GM21619 (cell line): ENCODE results near the gene PCDHGA3.
"Not testable (repeated sequence)": the region's sequence is repeated elsewhere in the genome, so short reads cannot be mapped to it uniquely, and the experiment has no call there.

Experiments used
- ATAC-seq: cut with Tn5 transposase; IDR thresholded peaks from one replicate; pipeline ENCODE4 v1.9.1; 2021; ENCODE audit not compliant: unreplicated experiment

PCDHGA3 gene

DNA sequence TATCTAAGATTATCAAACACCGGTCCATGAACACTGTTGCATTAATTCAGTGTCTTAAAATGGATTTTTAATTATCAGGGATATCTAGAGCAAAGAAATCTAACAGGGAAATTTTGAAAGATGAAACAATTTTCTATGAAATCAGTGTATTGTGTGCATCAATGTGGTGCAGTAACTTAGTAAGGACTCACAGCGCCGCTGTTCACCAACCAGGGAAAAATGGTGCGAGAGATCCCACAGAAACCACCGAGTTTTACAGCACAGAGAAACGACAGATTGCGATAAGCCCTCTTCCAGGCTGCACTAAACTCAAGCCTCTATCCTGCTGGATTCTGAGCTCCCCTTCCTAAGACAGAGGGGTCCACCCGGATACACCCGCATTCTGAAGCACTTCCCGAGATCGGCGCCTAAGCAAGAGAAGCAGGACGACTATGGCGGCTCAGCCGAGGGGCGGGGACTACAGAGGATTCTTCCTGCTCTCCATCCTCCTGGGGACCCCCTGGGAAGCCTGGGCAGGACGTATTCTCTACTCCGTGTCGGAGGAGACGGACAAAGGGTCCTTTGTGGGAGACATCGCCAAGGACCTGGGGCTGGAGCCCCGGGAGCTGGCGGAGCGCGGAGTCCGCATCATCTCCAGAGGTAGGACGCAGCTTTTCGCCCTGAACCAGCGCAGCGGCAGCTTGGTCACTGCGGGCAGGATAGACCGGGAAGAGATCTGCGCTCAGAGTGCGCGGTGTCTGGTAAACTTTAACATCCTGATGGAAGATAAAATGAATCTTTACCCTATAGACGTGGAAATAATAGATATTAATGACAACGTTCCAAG lies 39.1 kb downstream of the PCDHGA3 start, which contains the start of gene PCDHGA7:
TSS of gene PCDHGA7 (plus strand) at position 274 of the 826 bp plus-strand sequence. CDS start at position 432, 158 bp downstream.
- ATAC-seq, result no peak

DNA sequence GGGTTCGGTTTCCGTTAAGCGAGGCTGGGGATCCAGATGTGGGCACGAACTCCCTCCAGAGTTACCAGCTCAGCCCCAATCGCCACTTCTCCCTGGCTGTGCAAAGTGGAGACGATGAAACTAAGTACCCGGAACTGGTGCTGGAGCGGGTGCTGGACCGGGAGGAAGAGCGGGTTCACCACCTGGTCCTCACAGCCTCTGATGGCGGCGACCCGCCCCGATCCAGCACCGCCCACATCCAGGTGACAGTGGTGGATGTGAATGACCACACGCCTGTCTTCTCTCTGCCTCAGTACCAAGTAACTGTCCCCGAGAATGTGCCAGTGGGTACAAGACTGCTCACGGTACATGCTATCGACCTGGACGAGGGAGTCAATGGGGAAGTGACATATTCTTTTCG lies 39.7 kb downstream of the PCDHGA3 start:
- no peak for ATAC-seq

DNA sequence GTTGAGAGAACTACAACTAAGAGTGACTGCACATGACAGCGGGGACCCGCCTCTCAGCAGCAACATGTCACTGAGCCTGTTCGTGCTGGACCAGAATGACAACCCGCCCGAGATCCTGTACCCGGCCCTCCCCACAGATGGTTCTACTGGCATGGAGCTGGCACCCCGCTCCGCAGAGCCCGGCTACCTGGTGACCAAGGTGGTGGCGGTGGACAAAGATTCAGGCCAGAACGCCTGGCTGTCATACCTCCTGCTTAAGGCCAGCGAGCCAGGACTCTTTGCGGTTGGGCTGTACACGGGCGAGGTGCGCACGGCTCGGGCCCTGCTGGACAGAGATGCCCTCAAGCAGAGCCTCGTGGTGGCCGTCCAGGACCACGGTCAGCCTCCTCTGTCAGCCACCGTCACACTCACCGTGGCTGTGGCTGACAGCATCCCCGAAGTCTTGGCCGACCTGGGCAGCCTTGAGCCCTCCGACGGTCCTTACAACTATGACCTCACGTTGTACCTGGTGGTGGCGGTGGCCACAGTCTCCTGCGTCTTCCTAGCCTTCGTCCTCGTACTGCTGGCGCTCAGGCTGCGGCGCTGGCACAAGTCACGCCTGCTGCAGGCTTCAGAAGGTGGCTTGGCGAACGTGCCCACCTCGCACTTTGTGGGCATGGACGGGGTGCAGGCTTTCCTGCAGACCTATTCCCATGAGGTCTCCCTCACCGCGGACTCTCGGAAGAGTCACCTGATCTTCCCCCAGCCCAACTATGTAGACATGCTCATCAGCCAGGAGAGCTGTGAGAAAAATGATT lies 41.0 kb downstream of the PCDHGA3 start:
- no peak for ATAC-seq

GRCh38 chr5:141387557-141388311 lies 44.1 kb downstream of the PCDHGA3 start, which contains the start of gene PCDHGB4:
TSS of gene PCDHGB4 (plus strand) at chr5:141387698. CDS start at chr5:141387885, 187 bp downstream.
- ATAC-seq, result peak; percentile 91

DNA sequence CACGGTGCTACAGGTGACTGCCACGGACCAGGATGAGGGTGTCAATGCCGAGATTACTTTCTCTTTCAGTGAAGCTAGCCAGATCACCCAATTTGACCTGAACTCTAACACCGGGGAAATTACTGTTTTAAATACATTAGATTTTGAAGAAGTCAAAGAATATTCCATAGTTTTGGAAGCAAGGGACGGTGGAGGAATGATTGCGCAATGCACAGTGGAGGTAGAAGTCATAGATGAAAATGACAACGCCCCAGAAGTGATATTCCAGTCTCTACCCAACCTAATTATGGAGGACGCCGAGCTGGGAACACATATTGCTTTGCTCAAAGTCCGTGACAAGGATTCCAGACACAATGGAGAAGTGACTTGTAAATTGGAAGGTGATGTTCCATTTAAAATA lies 45.0 kb downstream of the PCDHGA3 start:
- ATAC-seq, result no peak

- no peak for ATAC-seq
Measured at GRCh38 chr5:141389153-141390042, 45.8 kb downstream of the PCDHGA3 start.

DNA sequence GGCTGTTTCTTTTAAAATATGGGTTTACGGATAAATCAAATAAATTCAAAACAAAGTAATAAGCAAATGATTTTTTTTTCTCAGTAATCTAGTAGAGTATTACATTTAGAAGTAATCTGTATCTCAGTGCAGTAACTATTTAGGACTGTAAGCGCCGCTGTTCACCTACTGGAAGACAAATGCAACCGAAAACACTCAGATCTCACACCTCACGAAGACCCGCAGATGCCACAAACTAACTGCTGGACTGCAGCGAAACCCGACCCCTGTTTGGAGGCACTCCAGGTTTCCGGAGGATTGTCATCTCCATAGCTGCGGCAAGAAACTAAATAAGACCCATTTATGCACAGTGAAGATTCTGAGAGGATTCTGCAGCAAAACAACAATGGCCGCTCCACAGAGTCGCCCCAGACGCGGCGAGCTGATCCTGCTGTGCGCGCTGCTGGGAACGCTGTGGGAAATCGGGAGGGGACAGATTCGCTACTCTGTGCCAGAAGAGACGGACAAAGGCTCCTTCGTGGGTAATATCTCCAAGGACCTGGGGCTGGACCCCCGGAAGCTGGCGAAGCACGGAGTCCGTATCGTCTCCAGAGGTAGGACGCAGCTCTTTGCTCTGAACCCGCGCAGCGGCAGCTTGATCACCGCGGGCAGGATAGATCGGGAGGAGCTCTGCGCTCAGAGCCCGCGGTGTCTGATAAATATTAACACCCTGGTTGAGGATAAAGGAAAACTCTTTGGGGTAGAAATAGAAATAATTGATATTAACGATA lies 49.0 kb downstream of the PCDHGA3 start, which contains the start of gene PCDHGA8:
TSS of gene PCDHGA8 (plus strand) at position 205 of the 770 bp plus-strand sequence. CDS start at position 386, 181 bp downstream.
- no peak for ATAC-seq

GRCh38 chr5:141393267-141393666 lies 49.6 kb downstream of the PCDHGA3 start:
- no peak for ATAC-seq

DNA sequence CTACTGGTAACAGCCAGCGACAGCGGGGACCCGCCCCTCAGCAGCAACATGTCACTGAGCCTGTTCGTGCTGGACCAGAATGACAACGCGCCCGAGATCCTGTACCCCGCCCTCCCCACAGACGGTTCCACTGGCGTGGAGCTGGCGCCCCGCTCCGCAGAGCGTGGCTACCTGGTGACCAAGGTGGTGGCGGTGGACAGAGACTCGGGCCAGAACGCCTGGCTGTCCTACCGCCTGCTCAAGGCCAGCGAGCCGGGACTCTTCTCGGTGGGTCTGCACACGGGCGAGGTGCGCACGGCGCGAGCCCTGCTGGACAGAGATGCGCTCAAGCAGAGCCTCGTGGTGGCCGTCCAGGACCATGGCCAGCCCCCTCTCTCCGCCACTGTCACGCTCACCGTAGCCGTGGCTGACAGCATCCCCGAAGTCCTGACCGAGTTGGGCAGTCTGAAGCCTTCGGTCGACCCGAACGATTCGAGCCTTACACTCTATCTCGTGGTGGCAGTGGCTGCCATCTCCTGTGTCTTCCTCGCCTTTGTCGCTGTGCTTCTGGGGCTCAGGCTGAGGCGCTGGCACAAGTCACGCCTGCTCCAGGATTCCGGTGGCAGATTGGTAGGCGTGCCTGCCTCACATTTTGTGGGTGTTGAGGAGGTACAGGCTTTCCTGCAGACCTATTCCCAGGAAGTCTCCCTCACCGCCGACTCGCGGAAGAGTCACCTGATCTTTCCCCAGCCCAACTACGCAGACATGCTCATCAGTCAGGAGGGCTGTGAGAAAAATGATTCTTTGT lies 51.0 kb downstream of the PCDHGA3 start:
- not testable (repeated sequence) for ATAC-seq
